Caco-2 (cell line): ENCODE measurements around the gene SLC9A8. TPM values are rescaled to one million over a fixed set of nuclear protein-coding genes. Genes with fewer than 3 reads are reported as not detected.
A peak's percentile ranks its signal among the peaks of the same experiment; 100 is the strongest.

ENCODE experiments used
- BruUV-seq: library from RNA; stranded (reverse); fragments of 400-500 nt; replicated peaks from 2 replicates; lab custom pipeline; 2021; lab: Mats Ljungman, UMichigan
- CTCF ChIA-PET: fragments of 300-600 bp; sonication (Branson Sonifier 250); formaldehyde crosslinking; loops from one replicate; lab custom pipeline; 2022; ENCODE audit warnings: antibody characterized with exemption; lab: Charles Lee
- POLR2A ChIA-PET: fragments of 300-600 bp; sonication (Branson Sonifier 250); formaldehyde crosslinking; loops from one replicate; lab custom pipeline; 2022; ENCODE audit warnings: antibody characterized with exemption; lab: Charles Lee
- DNase-seq, 2 experiments: peaks; one replicate each; pipeline versions ENCODE4 v3.0.0 to v3.0.0-alpha.2; 2020 to 2022
- H3K27me3 ChIP-seq: replicated peaks from 2 replicates; pipeline ENCODE4 v1.6.0; 2011; ENCODE audit warnings: low read length; ENCODE audit not compliant: control insufficient read depth, insufficient read depth
- H3K36me3 ChIP-seq: 2 replicates; pipeline ENCODE4 v1.5.1; 2011; ENCODE audit warnings: low read length; ENCODE audit not compliant: control insufficient read depth, insufficient read depth
- H3K4me1 ChIP-seq: fragments of 250-450 bp; sonication (Bioruptor Pico); 2 replicates; pipeline ENCODE4 v1.5.1; 2020; ENCODE audit warnings: mild to moderate bottlenecking
- H3K4me3 ChIP-seq: 2 replicates; pipeline ENCODE4 v1.5.1; 2011; ENCODE audit warnings: low read depth, mild to moderate bottlenecking, control low read depth, low read length
- H3K9me3 ChIP-seq: fragments of 250-450 bp; sonication (Bioruptor Pico); 2 replicates; pipeline ENCODE4 v1.5.1; 2020; ENCODE audit warnings: mild to moderate bottlenecking, moderate library complexity
- H3K27ac Mint-ChIP-seq: one replicate; pipeline ENCODE4 v1.8.0; 2022; ENCODE audit warnings: mixed read lengths; ENCODE audit not compliant: unreplicated experiment
- H3K27me3 Mint-ChIP-seq: one replicate; pipeline ENCODE4 v1.8.0; 2022; ENCODE audit warnings: mixed read lengths; ENCODE audit not compliant: insufficient read depth, unreplicated experiment
- H3K36me3 Mint-ChIP-seq: one replicate; pipeline ENCODE4 v1.8.0; 2022; ENCODE audit warnings: mild to moderate bottlenecking, mixed read lengths; ENCODE audit not compliant: insufficient read depth, unreplicated experiment
- H3K4me1 Mint-ChIP-seq: one replicate; pipeline ENCODE4 v1.8.0; 2022; ENCODE audit warnings: low read depth, mixed read lengths; ENCODE audit not compliant: unreplicated experiment
- H3K4me3 Mint-ChIP-seq: one replicate; pipeline ENCODE4 v1.8.0; 2022; ENCODE audit warnings: mild to moderate bottlenecking, moderate library complexity, mixed read lengths; ENCODE audit not compliant: unreplicated experiment
- H3K9me3 Mint-ChIP-seq: one replicate; pipeline ENCODE4 v1.8.0; 2022; ENCODE audit warnings: mixed read lengths; ENCODE audit not compliant: unreplicated experiment
- intact Hi-C: fragments of 100-400 bp; cut with micrococcal nuclease; formaldehyde crosslinking; loops from one replicate; pipeline ENCODE4 v1.10.0; 2022; ENCODE audit not compliant: unreplicated experiment
- total RNA-seq: library from RNA; stranded (reverse); gene quantifications from 2 replicates; pipeline ENCODE4 v1.2.3, GENCODE V29; 2022
- TF ChIP-seq, protein P1 (sequence below), 2 experiments: fragments of 200-600 bp in 1 of 2; IDR thresholded peaks; 1 replicate in 1 of 2; 2 replicates in 1 of 2; pipeline versions ENCODE4 v1.5.1 to v1.8.0; 2011 to 2022; ENCODE audit warnings: antibody characterized with exemption in 1 of 2, control low read depth in 1 of 2, inconsistent platforms in 1 of 2, low read depth in 1 of 2, low read length in 1 of 2, mild to moderate bottlenecking in 1 of 2, moderate library complexity in 1 of 2; ENCODE audit not compliant: insufficient read depth in 1 of 2, severe bottlenecking in 1 of 2, unreplicated experiment in 1 of 2

The SLC9A8 gene
- total RNA-seq, 1 experiment from 2014 or later: 21.4 TPM

DNA sequence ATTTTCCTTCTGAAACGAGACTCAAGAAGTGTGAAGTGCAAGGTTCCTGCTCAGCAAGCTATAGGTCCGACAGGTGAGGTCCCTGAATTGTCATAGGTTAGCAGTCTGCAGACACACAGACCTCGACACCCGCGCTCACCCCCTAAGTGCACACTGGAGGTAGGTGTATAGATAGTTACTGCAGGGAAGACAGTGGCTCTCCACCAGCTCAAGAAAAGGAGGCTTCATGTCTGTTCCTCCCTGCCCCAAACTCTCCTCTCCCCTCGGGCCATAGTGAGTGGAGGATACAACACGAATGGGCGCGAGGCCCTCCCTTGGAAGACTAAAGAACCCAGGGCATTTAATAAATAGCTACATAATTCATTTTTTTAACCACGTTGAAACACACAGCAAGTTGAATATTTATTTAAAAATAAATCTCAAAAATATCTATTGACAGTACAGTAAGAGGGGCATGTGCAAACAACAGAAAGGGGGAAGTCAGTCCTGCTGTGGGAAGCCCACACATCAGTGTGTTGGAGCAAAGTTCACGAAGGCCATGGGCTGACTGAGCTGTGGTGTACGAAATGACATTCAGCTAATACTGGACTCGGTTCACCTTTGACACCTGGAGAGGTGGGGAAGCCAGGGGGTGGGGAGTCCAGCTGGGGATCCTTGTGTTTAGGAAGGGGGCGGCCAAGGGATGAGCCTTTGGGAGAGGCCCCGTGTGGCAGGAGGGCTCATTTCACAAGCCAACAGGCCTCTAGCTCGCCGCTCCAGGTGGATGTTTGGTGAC is 92.0 kb downstream of the SLC9A8 start:
- H3K9me3 ChIP-seq: no peaks in the 10 kb centered on the region
- Mint-ChIP-seq H3K36me3 (peaks cover 58% of the 10 kb centered on the region), H3K9me3 (no peaks in the 10 kb centered on the region), H3K27ac (no peak overlapping the region), H3K4me1 (peaks cover 4% of the 10 kb centered on the region), H3K27me3 (no peaks in the 10 kb centered on the region), H3K4me3 (no peak overlapping the region)
- no peak for DNase-seq
- TF ChIP-seq, protein P1, sequence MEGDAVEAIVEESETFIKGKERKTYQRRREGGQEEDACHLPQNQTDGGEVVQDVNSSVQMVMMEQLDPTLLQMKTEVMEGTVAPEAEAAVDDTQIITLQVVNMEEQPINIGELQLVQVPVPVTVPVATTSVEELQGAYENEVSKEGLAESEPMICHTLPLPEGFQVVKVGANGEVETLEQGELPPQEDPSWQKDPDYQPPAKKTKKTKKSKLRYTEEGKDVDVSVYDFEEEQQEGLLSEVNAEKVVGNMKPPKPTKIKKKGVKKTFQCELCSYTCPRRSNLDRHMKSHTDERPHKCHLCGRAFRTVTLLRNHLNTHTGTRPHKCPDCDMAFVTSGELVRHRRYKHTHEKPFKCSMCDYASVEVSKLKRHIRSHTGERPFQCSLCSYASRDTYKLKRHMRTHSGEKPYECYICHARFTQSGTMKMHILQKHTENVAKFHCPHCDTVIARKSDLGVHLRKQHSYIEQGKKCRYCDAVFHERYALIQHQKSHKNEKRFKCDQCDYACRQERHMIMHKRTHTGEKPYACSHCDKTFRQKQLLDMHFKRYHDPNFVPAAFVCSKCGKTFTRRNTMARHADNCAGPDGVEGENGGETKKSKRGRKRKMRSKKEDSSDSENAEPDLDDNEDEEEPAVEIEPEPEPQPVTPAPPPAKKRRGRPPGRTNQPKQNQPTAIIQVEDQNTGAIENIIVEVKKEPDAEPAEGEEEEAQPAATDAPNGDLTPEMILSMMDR (IDR thresholded peaks at IDR 0.05; ENCODE audit: insufficient read depth in 1 of 2, low read depth in 1 of 2, low read length in 1 of 2, severe bottlenecking in 1 of 2, unreplicated experiment in 1 of 2): no peak
- ChIA-PET POLR2A (interaction anchor here (1.4 kb wide), 1 partner anchor 11 kb away, joined by 6 read pairs; the partner anchor contains the start of gene SPATA2), CTCF (interaction anchor here (0.7 to 1.5 kb wide), 4 partner anchors 10 to 198 kb away, joined by 3 to 7 read pairs (median 5); no protein-coding TSS in a partner anchor)
- BruUV-seq: no TSS peak
- H3K27me3 ChIP-seq: no peaks in the 10 kb centered on the region
- H3K4me3 ChIP-seq: no peak overlapping the region
- H3K4me1 ChIP-seq: no peaks in the 10 kb centered on the region
- intact Hi-C loops: no loop called here
- H3K36me3 ChIP-seq: peaks cover 3% of the 10 kb centered on the region; the same call in 1 of the 2 replicates

DNA sequence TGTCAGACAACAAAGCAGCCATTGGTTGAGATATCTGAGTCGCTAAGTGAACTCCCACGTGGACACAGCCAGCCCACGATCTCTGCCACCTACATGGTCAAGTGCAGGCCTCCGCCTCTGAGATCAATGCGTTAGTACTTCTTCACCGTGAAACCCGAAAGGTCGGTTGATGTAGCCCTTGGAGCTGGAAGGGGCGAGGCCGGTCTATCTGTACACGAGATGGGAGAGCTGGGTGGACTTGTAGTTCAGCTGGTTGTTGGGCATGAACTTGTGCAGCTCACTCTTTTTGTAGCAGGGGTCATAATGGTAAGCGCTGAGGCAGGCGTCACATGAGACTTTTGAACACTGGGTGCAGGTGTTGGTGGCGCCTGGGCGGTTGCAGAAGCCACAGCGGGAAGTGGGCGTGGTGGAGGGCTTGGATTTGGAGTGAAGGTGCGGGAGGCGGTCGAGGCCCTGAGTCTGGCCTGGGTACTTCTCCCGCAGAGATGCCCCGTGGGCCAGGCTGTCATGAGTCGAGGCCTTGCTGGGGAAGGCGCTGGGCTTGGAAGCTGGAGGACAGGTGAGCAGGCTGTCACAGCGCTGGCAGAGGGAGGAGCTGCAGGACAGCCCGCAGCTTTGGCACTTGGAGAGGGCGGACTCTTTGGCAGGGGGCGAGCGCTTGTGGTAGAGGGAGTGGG is 92.9 kb downstream of the SLC9A8 start:
- Mint-ChIP-seq H3K27ac (no peak overlapping the region), H3K4me3 (no peak overlapping the region), H3K9me3 (no peaks in the 10 kb centered on the region), H3K36me3 (peaks cover 68% of the 10 kb centered on the region), H3K27me3 (no peaks in the 10 kb centered on the region), H3K4me1 (peaks cover 6% of the 10 kb centered on the region)
- TF ChIP-seq, protein P1 (IDR thresholded peaks at IDR 0.05; ENCODE audit: insufficient read depth in 1 of 2, low read depth in 1 of 2, low read length in 1 of 2, severe bottlenecking in 1 of 2, unreplicated experiment in 1 of 2): no peak
- ChIA-PET CTCF (interaction anchor here (1.0 kb wide), 1 partner anchor 11 kb away, joined by 3 read pairs; no protein-coding TSS in a partner anchor), POLR2A (interaction anchor here (1.8 kb wide), 1 partner anchor 11 kb away, joined by 6 read pairs; no protein-coding TSS in a partner anchor)
- peak in 1 of 2 experiments; percentile 49 for DNase-seq
- Histone ChIP-seq H3K9me3 (no peaks in the 10 kb centered on the region), H3K27me3 (no peaks in the 10 kb centered on the region), H3K36me3 (peaks cover 5% of the 10 kb centered on the region), H3K4me3 (no peak overlapping the region), H3K4me1 (no peaks in the 10 kb centered on the region)
- BruUV-seq: no TSS peak
- intact Hi-C loops: no loop called here

DNA sequence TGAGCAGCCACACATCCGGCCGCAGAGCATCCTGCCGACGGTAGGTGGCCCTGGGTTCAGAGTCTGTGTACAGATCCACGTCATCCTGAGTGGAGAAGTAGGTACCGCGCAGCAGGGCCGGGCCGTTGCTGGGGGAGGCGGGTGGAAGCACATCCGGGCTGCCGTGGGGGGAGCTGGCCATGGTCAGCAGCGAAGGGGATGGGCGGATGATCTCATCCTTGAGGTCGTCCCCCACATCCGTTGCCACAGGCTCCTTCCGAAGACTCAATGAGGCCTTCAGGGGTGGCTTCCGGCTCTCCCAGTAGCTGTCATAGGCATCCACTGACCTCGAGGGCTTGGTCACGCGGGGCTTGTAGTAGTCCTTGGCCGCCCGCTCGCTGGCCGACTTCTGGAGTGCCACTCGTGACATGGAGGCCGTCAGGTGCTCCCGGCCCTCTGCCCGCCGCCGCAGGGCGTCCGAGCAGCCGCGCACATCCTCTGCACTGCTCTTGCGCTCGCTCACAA is 93.5 kb downstream of the SLC9A8 start:
- BruUV-seq: no TSS peak
- Histone ChIP-seq H3K4me3 (no peak overlapping the region), H3K4me1 (no peaks in the 10 kb centered on the region), H3K9me3 (no peaks in the 10 kb centered on the region), H3K36me3 (peaks cover 5% of the 10 kb centered on the region), H3K27me3 (no peaks in the 10 kb centered on the region)
- Mint-ChIP-seq H3K4me3 (no peak overlapping the region), H3K4me1 (peaks cover 6% of the 10 kb centered on the region), H3K9me3 (no peaks in the 10 kb centered on the region), H3K27ac (no peak overlapping the region), H3K36me3 (peaks cover 64% of the 10 kb centered on the region), H3K27me3 (no peaks in the 10 kb centered on the region)
- ChIA-PET CTCF (interaction anchor here (0.6 to 1.3 kb wide), 2 partner anchors 10 to 318 kb away, joined by 3 to 7 read pairs; no protein-coding TSS in a partner anchor), POLR2A (interaction anchor here (1.1 to 1.8 kb wide), 2 partner anchors 10 to 17 kb away, joined by 3 to 6 read pairs; no protein-coding TSS in a partner anchor)
- TF ChIP-seq, protein P1 (IDR thresholded peaks at IDR 0.05; ENCODE audit: insufficient read depth in 1 of 2, low read depth in 1 of 2, low read length in 1 of 2, severe bottlenecking in 1 of 2, unreplicated experiment in 1 of 2): no peak
- DNase-seq: no peak
- intact Hi-C loops: no loop called here
